ENCODE measurements around the gene CCDC187. TPM values are rescaled to one million over a fixed set of nuclear protein-coding genes. Genes with fewer than 3 reads are reported as not detected.

The CCDC187 gene
- total RNA-seq, 2 donors from 2014 or later: 0.04 to 0.09 TPM

GRCh38 chr9:136204145-136204805 lies 99.6 kb downstream of the CCDC187 start:
- WGBS, 2 experiments (ENCODE audit: insufficient coverage in 1 of 2, insufficient read length in 1 of 2): 66 to 70% methylated on average over 11 to 25 of the region's 25 CpGs
- H3K36me3 ChIP-seq (ENCODE audit: control insufficient read depth, insufficient read depth, low read length): no peaks in the 10 kb centered on the region
- DNase-seq: no peak
- no peaks in the 10 kb centered on the region for H3K4me1 ChIP-seq (ENCODE audit: control insufficient read depth, insufficient read depth, low read length)
- no peak overlapping the region for H3K27ac Mint-ChIP-seq
- H3K4me3 Mint-ChIP-seq: no peak overlapping the region
- TF ChIP-seq, protein P1, sequence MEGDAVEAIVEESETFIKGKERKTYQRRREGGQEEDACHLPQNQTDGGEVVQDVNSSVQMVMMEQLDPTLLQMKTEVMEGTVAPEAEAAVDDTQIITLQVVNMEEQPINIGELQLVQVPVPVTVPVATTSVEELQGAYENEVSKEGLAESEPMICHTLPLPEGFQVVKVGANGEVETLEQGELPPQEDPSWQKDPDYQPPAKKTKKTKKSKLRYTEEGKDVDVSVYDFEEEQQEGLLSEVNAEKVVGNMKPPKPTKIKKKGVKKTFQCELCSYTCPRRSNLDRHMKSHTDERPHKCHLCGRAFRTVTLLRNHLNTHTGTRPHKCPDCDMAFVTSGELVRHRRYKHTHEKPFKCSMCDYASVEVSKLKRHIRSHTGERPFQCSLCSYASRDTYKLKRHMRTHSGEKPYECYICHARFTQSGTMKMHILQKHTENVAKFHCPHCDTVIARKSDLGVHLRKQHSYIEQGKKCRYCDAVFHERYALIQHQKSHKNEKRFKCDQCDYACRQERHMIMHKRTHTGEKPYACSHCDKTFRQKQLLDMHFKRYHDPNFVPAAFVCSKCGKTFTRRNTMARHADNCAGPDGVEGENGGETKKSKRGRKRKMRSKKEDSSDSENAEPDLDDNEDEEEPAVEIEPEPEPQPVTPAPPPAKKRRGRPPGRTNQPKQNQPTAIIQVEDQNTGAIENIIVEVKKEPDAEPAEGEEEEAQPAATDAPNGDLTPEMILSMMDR (conservative IDR thresholded peaks at IDR 0.05): no peak
- H3K9ac ChIP-seq (ENCODE audit: extremely low read depth, low read length, poor library complexity, severe bottlenecking): no peak overlapping the region
- no peak overlapping the region for H3K4me3 ChIP-seq (ENCODE audit: low read length)
- peaks cover 53% of the 10 kb centered on the region for H3K27me3 Mint-ChIP-seq (ENCODE audit: insufficient read depth)
- no peaks in the 10 kb centered on the region for H3K4me1 Mint-ChIP-seq
- no peaks in the 10 kb centered on the region for H3K9me3 Mint-ChIP-seq
- H3K27ac ChIP-seq (ENCODE audit: low read depth, low read length): no peak overlapping the region
- peaks cover 67% of the 10 kb centered on the region for H3K27me3 ChIP-seq (ENCODE audit: control insufficient read depth, insufficient read depth, low read length, poor library complexity, severe bottlenecking)
- H3K9me3 ChIP-seq (ENCODE audit: control insufficient read depth, low read length): no peaks in the 10 kb centered on the region
- H3K36me3 Mint-ChIP-seq (ENCODE audit: low read depth): peaks cover 3% of the 10 kb centered on the region

GRCh38 chr9:136203408-136204144 lies 100.3 kb downstream of the CCDC187 start:
- Histone ChIP-seq H3K36me3 (ENCODE audit: control insufficient read depth, insufficient read depth, low read length) (no peaks in the 10 kb centered on the region), H3K9ac (ENCODE audit: extremely low read depth, low read length, poor library complexity, severe bottlenecking) (no peak overlapping the region), H3K9me3 (ENCODE audit: control insufficient read depth, low read length) (no peaks in the 10 kb centered on the region), H3K27me3 (ENCODE audit: control insufficient read depth, insufficient read depth, low read length, poor library complexity, severe bottlenecking) (peaks cover 74% of the 10 kb centered on the region), H3K4me1 (ENCODE audit: control insufficient read depth, insufficient read depth, low read length) (no peaks in the 10 kb centered on the region), H3K27ac (ENCODE audit: low read depth, low read length) (no peak overlapping the region), H3K4me3 (ENCODE audit: low read length) (no peak overlapping the region)
- no peaks in the 10 kb centered on the region for H3K4me1 Mint-ChIP-seq
- peaks cover 3% of the 10 kb centered on the region for H3K36me3 Mint-ChIP-seq (ENCODE audit: low read depth)
- WGBS, 2 experiments (ENCODE audit: insufficient coverage in 1 of 2, insufficient read length in 1 of 2): 24 to 33% methylated on average over 21 to 33 of the region's 33 CpGs
- no peaks in the 10 kb centered on the region for H3K9me3 Mint-ChIP-seq
- DNase-seq: no peak
- H3K4me3 Mint-ChIP-seq: no peak overlapping the region
- peaks cover 58% of the 10 kb centered on the region for H3K27me3 Mint-ChIP-seq (ENCODE audit: insufficient read depth)
- TF ChIP-seq, protein P1 (conservative IDR thresholded peaks at IDR 0.05): no peak
- H3K27ac Mint-ChIP-seq: no peak overlapping the region

- Mint-ChIP-seq H3K27ac (no peak overlapping the region), H3K9me3 (no peaks in the 10 kb centered on the region), H3K4me3 (no peak overlapping the region), H3K27me3 (ENCODE audit: insufficient read depth) (peaks cover 67% of the 10 kb centered on the region), H3K4me1 (no peaks in the 10 kb centered on the region), H3K36me3 (ENCODE audit: low read depth) (peaks cover 3% of the 10 kb centered on the region)
- no peaks in the 10 kb centered on the region for H3K9me3 ChIP-seq (ENCODE audit: control insufficient read depth, low read length)
- H3K4me3 ChIP-seq (ENCODE audit: low read length): no peak overlapping the region
- no peak overlapping the region for H3K27ac ChIP-seq (ENCODE audit: low read depth, low read length)
- 16 to 25% methylated on average over 38 to 99 of the region's 99 CpGs for WGBS, 2 experiments (ENCODE audit: insufficient coverage in 1 of 2, insufficient read length in 1 of 2)
- no peaks in the 10 kb centered on the region for H3K4me1 ChIP-seq (ENCODE audit: control insufficient read depth, insufficient read depth, low read length)
- peaks cover 83% of the 10 kb centered on the region for H3K27me3 ChIP-seq (ENCODE audit: control insufficient read depth, insufficient read depth, low read length, poor library complexity, severe bottlenecking)
- no peak overlapping the region for H3K9ac ChIP-seq (ENCODE audit: extremely low read depth, low read length, poor library complexity, severe bottlenecking)
- peak; percentile 70 for DNase-seq
- H3K36me3 ChIP-seq (ENCODE audit: control insufficient read depth, insufficient read depth, low read length): no peaks in the 10 kb centered on the region
- TF ChIP-seq, protein P1 (conservative IDR thresholded peaks at IDR 0.05): no peak
These were observed 101.2 kb downstream of the CCDC187 start for GRCh38 chr9:136202454-136203407.

Data from endodermal cell (in vitro differentiated cells).